ENCODE measurements around the gene RAPGEF4.

Gene RAPGEF4

GRCh38 chr2:172944794-172945509 lies 209.3 kb downstream of the RAPGEF4 start:
- H3K9ac ChIP-seq (ENCODE audit: insufficient read length) = no peak overlapping the region
- no peaks in the 10 kb centered on the region for H3K9me3 ChIP-seq (ENCODE audit: low read depth, low read length)
- H3K36me3 ChIP-seq (ENCODE audit: insufficient read depth, low read length) = no peaks in the 10 kb centered on the region
- DNase-seq (ENCODE audit: low read depth, low spot score) = no peak
- no peak overlapping the region for H3K4me3 ChIP-seq
- no peak overlapping the region for H3K27ac ChIP-seq
- TF ChIP-seq POLR2AphosphoS5 (IDR thresholded peaks at IDR 0.05; ENCODE audit: borderline replicate concordance, low read depth, low read length) (no peak), FOXP2 (optimal IDR thresholded peaks at IDR 0.05; ENCODE audit: control extremely low read depth, extremely low read length, insufficient read depth) (no peak), EZH2 (IDR thresholded peaks at IDR 0.05) (no peak)

- Histone ChIP-seq H3K9ac (ENCODE audit: insufficient read length) (no peak overlapping the region), H3K4me3 (no peak overlapping the region), H3K27ac (no peak overlapping the region), H3K9me3 (ENCODE audit: low read depth, low read length) (no peaks in the 10 kb centered on the region), H3K36me3 (ENCODE audit: insufficient read depth, low read length) (no peaks in the 10 kb centered on the region)
- no peak for TF ChIP-seq POLR2AphosphoS5 (IDR thresholded peaks at IDR 0.05; ENCODE audit: borderline replicate concordance, low read depth, low read length)
- no peak for TF ChIP-seq EZH2 (IDR thresholded peaks at IDR 0.05)
- no peak for TF ChIP-seq FOXP2 (optimal IDR thresholded peaks at IDR 0.05; ENCODE audit: control extremely low read depth, extremely low read length, insufficient read depth)
- no peak for DNase-seq (ENCODE audit: low read depth, low spot score)
Measured at GRCh38 chr2:172945510-172945850, 209.8 kb downstream of the RAPGEF4 start.

- Histone ChIP-seq H3K4me3 (no peak overlapping the region), H3K9ac (ENCODE audit: insufficient read length) (no peak overlapping the region), H3K36me3 (ENCODE audit: insufficient read depth, low read length) (no peaks in the 10 kb centered on the region), H3K9me3 (ENCODE audit: low read depth, low read length) (no peaks in the 10 kb centered on the region), H3K27ac (no peak overlapping the region)
- DNase-seq (ENCODE audit: low read depth, low spot score) = no peak
- TF ChIP-seq FOXP2 (optimal IDR thresholded peaks at IDR 0.05; ENCODE audit: control extremely low read depth, extremely low read length, insufficient read depth) (no peak), POLR2AphosphoS5 (IDR thresholded peaks at IDR 0.05; ENCODE audit: borderline replicate concordance, low read depth, low read length) (no peak), EZH2 (IDR thresholded peaks at IDR 0.05) (no peak)
Measured at GRCh38 chr2:172947461-172948153, 212.0 kb downstream of the RAPGEF4 start.

- DNase-seq (ENCODE audit: low read depth, low spot score) = no peak
- Histone ChIP-seq H3K9ac (ENCODE audit: insufficient read length) (no peak overlapping the region), H3K9me3 (ENCODE audit: low read depth, low read length) (no peaks in the 10 kb centered on the region), H3K4me3 (no peak overlapping the region), H3K27ac (no peak overlapping the region), H3K36me3 (ENCODE audit: insufficient read depth, low read length) (no peaks in the 10 kb centered on the region)
- TF ChIP-seq POLR2AphosphoS5 (IDR thresholded peaks at IDR 0.05; ENCODE audit: borderline replicate concordance, low read depth, low read length) = no peak
- TF ChIP-seq FOXP2 (optimal IDR thresholded peaks at IDR 0.05; ENCODE audit: control extremely low read depth, extremely low read length, insufficient read depth) = no peak
- TF ChIP-seq EZH2 (IDR thresholded peaks at IDR 0.05) = no peak
Measured at GRCh38 chr2:172949522-172949921, 213.9 kb downstream of the RAPGEF4 start.

GRCh38 chr2:172950565-172950964 lies 214.9 kb downstream of the RAPGEF4 start:
- no peak overlapping the region for H3K4me3 ChIP-seq
- no peak for TF ChIP-seq FOXP2 (optimal IDR thresholded peaks at IDR 0.05; ENCODE audit: control extremely low read depth, extremely low read length, insufficient read depth)
- no peak for TF ChIP-seq EZH2 (IDR thresholded peaks at IDR 0.05)
- no peak for TF ChIP-seq POLR2AphosphoS5 (IDR thresholded peaks at IDR 0.05; ENCODE audit: borderline replicate concordance, low read depth, low read length)
- no peak overlapping the region for H3K27ac ChIP-seq
- H3K9ac ChIP-seq (ENCODE audit: insufficient read length) = no peak overlapping the region
- no peaks in the 10 kb centered on the region for H3K36me3 ChIP-seq (ENCODE audit: insufficient read depth, low read length)
- H3K9me3 ChIP-seq (ENCODE audit: low read depth, low read length) = no peaks in the 10 kb centered on the region
- DNase-seq (ENCODE audit: low read depth, low spot score) = no peak

- H3K27ac ChIP-seq = no peak overlapping the region
- no peaks in the 10 kb centered on the region for H3K36me3 ChIP-seq (ENCODE audit: insufficient read depth, low read length)
- no peak overlapping the region for H3K4me3 ChIP-seq
- TF ChIP-seq EZH2 (IDR thresholded peaks at IDR 0.05) = no peak
- TF ChIP-seq POLR2AphosphoS5 (IDR thresholded peaks at IDR 0.05; ENCODE audit: borderline replicate concordance, low read depth, low read length) = no peak
- no peak for TF ChIP-seq FOXP2 (optimal IDR thresholded peaks at IDR 0.05; ENCODE audit: control extremely low read depth, extremely low read length, insufficient read depth)
- no peak for DNase-seq (ENCODE audit: low read depth, low spot score)
- H3K9ac ChIP-seq (ENCODE audit: insufficient read length) = no peak overlapping the region
- H3K9me3 ChIP-seq (ENCODE audit: low read depth, low read length) = no peaks in the 10 kb centered on the region
Measured at GRCh38 chr2:172951554-172951953, 215.9 kb downstream of the RAPGEF4 start.

GRCh38 chr2:172953411-172953810 lies 217.8 kb downstream of the RAPGEF4 start:
- TF ChIP-seq POLR2AphosphoS5 (IDR thresholded peaks at IDR 0.05; ENCODE audit: borderline replicate concordance, low read depth, low read length) (no peak), FOXP2 (optimal IDR thresholded peaks at IDR 0.05; ENCODE audit: control extremely low read depth, extremely low read length, insufficient read depth) (no peak), EZH2 (IDR thresholded peaks at IDR 0.05) (no peak)
- no peak overlapping the region for H3K4me3 ChIP-seq
- no peaks in the 10 kb centered on the region for H3K36me3 ChIP-seq (ENCODE audit: insufficient read depth, low read length)
- no peaks in the 10 kb centered on the region for H3K9me3 ChIP-seq (ENCODE audit: low read depth, low read length)
- DNase-seq (ENCODE audit: low read depth, low spot score) = no peak
- no peak overlapping the region for H3K27ac ChIP-seq
- H3K9ac ChIP-seq (ENCODE audit: insufficient read length) = no peak overlapping the region

- H3K4me3 ChIP-seq = no peak overlapping the region
- TF ChIP-seq EZH2 (IDR thresholded peaks at IDR 0.05) (no peak), FOXP2 (optimal IDR thresholded peaks at IDR 0.05; ENCODE audit: control extremely low read depth, extremely low read length, insufficient read depth) (no peak), POLR2AphosphoS5 (IDR thresholded peaks at IDR 0.05; ENCODE audit: borderline replicate concordance, low read depth, low read length) (no peak)
- H3K36me3 ChIP-seq (ENCODE audit: insufficient read depth, low read length) = no peaks in the 10 kb centered on the region
- DNase-seq (ENCODE audit: low read depth, low spot score) = no peak
- H3K27ac ChIP-seq = no peak overlapping the region
- no peaks in the 10 kb centered on the region for H3K9me3 ChIP-seq (ENCODE audit: low read depth, low read length)
- H3K9ac ChIP-seq (ENCODE audit: insufficient read length) = no peak overlapping the region
Measured at GRCh38 chr2:172953970-172954852, 218.6 kb downstream of the RAPGEF4 start.

All from SK-N-MC (cell line).